Loucy (cell line): ENCODE results near the gene NDUFAF8.

Experiments
- H2AFZ ChIP-seq: fragments of 200-600 bp; sonication (generic); 2 replicates; pipeline ENCODE4 v1.6.0; 2016; ENCODE audit warnings: antibody characterized with exemption, mild to moderate bottlenecking, low read length, moderate library complexity
- H3F3A ChIP-seq: fragments of 200-600 bp; 2 replicates; pipeline ENCODE4 v1.6.0; 2016; ENCODE audit warnings: antibody characterized with exemption, low read depth, mild to moderate bottlenecking
- H3K27me3 ChIP-seq: fragments of 200-600 bp; sonication (generic); 2 replicates; pipeline ENCODE4 v1.6.1; 2014; ENCODE audit warnings: low read length, mild to moderate bottlenecking; ENCODE audit not compliant: insufficient read depth, poor library complexity, severe bottlenecking
- H3K36me3 ChIP-seq: fragments of 200-600 bp; sonication (generic); 2 replicates; pipeline ENCODE4 v1.6.1; 2016; ENCODE audit warnings: low read length; ENCODE audit not compliant: insufficient read depth
- H3K4me1 ChIP-seq: fragments of 200-600 bp; sonication (generic); 2 replicates; pipeline ENCODE4 v1.5.1; 2014; ENCODE audit warnings: low read length, mild to moderate bottlenecking; ENCODE audit not compliant: insufficient read depth, poor library complexity, severe bottlenecking
- H3K4me2 ChIP-seq: fragments of 200-600 bp; sonication (generic); 2 replicates; pipeline ENCODE4 v1.6.0; 2014; ENCODE audit warnings: antibody characterized with exemption, low read length, low read depth, mild to moderate bottlenecking; ENCODE audit not compliant: poor library complexity, severe bottlenecking
- H3K4me3 ChIP-seq: fragments of 200-600 bp; sonication (generic); 2 replicates; pipeline ENCODE4 v1.5.1; 2014; ENCODE audit warnings: low read length, mild to moderate bottlenecking, mixed read lengths; ENCODE audit not compliant: poor library complexity, severe bottlenecking
- H3K79me2 ChIP-seq: fragments of 200-600 bp; sonication (generic); 2 replicates; pipeline ENCODE4 v1.6.1; 2014; ENCODE audit warnings: low read length; ENCODE audit not compliant: insufficient read depth
- H3K9ac ChIP-seq: fragments of 200-600 bp; sonication (generic); 2 replicates; pipeline ENCODE4 v1.6.0; 2014; ENCODE audit warnings: mild to moderate bottlenecking, low read depth, low read length, moderate library complexity; ENCODE audit not compliant: poor library complexity, severe bottlenecking
- H3K9me2 ChIP-seq: fragments of 200-600 bp; sonication (generic); replicated peaks from 2 replicates; pipeline ENCODE4 v1.6.1; 2016; ENCODE audit warnings: low read depth, low read length, mixed read lengths
- H3K9me3 ChIP-seq: fragments of 200-600 bp; sonication (generic); 2 replicates; pipeline ENCODE4 v1.6.1; 2014; ENCODE audit warnings: mild to moderate bottlenecking, antibody characterized with exemption, low read length, low read depth; ENCODE audit not compliant: insufficient read depth
- H4K20me1 ChIP-seq: fragments of 200-600 bp; sonication (generic); 2 replicates; pipeline ENCODE4 v1.6.0; 2014; ENCODE audit warnings: antibody characterized with exemption, low read length, mild to moderate bottlenecking; ENCODE audit not compliant: insufficient read depth, poor library complexity, severe bottlenecking
- EZH2phosphoT487 ChIP-seq: fragments of 200-600 bp; IDR thresholded peaks from 2 replicates; pipeline ENCODE4 v1.6.1; 2018; ENCODE audit warnings: antibody characterized with exemption, mild to moderate bottlenecking, moderate library complexity, borderline replicate concordance
- TF ChIP-seq, protein P1 (sequence below): fragments of 200-600 bp; sonication (generic); conservative IDR thresholded peaks from 2 replicates; pipeline ENCODE4 v1.5.1; 2014; ENCODE audit warnings: mild to moderate bottlenecking, antibody characterized with exemption, low read length

The NDUFAF8 gene

DNA sequence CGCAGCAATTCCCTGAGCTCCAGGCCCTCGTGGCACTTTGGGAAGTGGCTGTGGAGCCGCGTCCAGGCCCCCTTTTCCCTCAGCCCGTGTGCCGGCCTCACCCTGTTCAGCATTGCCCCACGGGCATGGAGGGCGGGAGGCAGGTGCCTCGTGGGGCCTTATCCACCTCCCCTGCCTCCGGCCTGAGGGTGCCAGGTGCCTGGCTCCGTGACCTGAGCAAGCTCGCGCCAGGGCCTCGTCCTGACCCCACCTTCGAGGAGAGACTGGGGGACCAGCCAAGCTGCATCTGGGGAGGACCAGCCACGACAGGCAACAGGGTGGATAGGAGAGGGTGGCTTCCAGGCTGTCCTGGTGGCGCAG, 46.1 kb upstream of the NDUFAF8 start:
- no peaks in the 10 kb centered on the region for H3K9me3 ChIP-seq
- no peak overlapping the region for H3K9ac ChIP-seq
- no peak overlapping the region for H2AFZ ChIP-seq
- no peak overlapping the region for H3K4me3 ChIP-seq
- no peaks in the 10 kb centered on the region for H3K27me3 ChIP-seq
- no peaks in the 10 kb centered on the region for H3K79me2 ChIP-seq
- TF ChIP-seq EZH2phosphoT487 = no peak
- TF ChIP-seq, protein P1, sequence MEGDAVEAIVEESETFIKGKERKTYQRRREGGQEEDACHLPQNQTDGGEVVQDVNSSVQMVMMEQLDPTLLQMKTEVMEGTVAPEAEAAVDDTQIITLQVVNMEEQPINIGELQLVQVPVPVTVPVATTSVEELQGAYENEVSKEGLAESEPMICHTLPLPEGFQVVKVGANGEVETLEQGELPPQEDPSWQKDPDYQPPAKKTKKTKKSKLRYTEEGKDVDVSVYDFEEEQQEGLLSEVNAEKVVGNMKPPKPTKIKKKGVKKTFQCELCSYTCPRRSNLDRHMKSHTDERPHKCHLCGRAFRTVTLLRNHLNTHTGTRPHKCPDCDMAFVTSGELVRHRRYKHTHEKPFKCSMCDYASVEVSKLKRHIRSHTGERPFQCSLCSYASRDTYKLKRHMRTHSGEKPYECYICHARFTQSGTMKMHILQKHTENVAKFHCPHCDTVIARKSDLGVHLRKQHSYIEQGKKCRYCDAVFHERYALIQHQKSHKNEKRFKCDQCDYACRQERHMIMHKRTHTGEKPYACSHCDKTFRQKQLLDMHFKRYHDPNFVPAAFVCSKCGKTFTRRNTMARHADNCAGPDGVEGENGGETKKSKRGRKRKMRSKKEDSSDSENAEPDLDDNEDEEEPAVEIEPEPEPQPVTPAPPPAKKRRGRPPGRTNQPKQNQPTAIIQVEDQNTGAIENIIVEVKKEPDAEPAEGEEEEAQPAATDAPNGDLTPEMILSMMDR = no peak
- no peak overlapping the region for H3K4me2 ChIP-seq
- H3K9me2 ChIP-seq = no peaks in the 10 kb centered on the region
- H3F3A ChIP-seq = no peaks in the 10 kb centered on the region
- no peaks in the 10 kb centered on the region for H4K20me1 ChIP-seq
- peaks cover 10% of the 10 kb centered on the region for H3K4me1 ChIP-seq
- H3K36me3 ChIP-seq = peaks cover 14% of the 10 kb centered on the region; the same call in 1 of the 2 replicates

DNA sequence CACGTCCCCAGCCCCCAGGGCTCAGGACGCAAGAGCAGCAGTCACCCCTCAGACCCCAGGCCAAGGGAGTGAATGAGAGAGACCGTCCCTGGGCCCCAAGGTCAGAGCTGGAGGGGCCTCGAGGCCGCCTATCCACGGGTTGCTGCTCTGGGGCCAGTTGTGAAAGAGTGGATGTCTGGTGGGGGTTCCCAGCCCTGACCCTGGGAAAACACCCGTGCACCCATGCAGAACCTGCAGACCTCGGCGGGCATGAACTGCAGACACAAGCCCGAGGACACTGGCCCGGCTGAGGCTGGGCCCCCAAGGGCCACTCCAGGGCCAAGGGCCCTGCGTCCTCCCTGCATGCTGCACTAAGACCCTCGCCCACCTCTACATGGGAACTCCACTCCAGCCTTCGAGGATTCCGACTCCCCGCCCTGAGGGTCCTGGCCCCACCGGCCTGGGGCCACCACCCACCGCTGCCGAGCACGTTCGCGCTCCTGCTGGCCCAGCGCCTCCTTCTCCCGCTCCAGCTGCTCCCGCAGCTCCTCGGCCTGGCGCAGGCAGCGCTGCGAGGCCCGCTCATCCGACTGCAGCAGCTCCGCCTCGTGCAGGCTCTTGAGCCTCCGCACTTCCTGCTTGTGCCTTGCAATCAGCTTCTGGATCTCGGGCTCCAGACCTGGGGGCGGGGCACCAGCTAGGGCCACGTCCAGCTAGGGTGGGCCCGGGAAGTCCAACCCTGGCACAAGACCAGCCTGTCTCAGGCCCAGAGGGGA, 45.5 kb upstream of the NDUFAF8 start:
- no peaks in the 10 kb centered on the region for H3F3A ChIP-seq

DNA sequence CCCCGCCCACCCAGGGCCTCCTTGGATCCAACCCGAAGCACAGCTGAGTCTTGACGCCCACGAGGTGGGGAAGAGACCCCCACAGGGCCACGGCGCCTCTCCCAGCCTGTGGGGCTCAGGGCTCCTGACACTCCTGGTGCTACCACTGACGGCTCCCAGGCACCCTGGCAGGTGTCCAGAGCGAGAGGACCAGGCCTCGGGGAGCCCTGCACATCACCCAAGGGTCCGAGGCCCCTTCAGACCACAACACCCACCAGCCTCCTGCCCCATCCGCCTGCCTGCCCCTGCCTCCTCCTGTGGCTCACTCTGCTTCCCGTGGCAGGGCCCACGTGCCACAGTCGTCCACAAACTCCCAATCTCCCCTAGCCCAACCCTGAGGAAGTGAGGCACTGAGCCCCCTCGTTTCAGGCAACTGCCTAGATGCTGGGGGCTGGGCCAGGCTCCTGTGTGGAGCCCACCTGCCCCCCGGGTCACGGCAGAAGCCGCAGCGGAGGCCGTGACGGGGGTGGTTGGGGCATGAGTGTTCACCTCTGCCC, 44.8 kb upstream of the NDUFAF8 start:
- Histone ChIP-seq H4K20me1 (no peaks in the 10 kb centered on the region), H3K36me3 (peaks cover 23% of the 10 kb centered on the region; the same call in 1 of the 2 replicates), H3K9me2 (no peaks in the 10 kb centered on the region), H3K4me3 (no peak overlapping the region), H3F3A (no peaks in the 10 kb centered on the region), H3K4me1 (peaks cover 10% of the 10 kb centered on the region), H3K4me2 (no peak overlapping the region), H3K79me2 (no peaks in the 10 kb centered on the region), H3K9me3 (no peaks in the 10 kb centered on the region), H2AFZ (no peak overlapping the region), H3K9ac (no peak overlapping the region), H3K27me3 (no peaks in the 10 kb centered on the region)
- TF ChIP-seq EZH2phosphoT487 = no peak
- TF ChIP-seq, protein P1 = no peak

More for the DNA sequence above, 45.5 kb upstream of the NDUFAF8 start:
- no peaks in the 10 kb centered on the region for H4K20me1 ChIP-seq
- peaks cover 16% of the 10 kb centered on the region; the same call in 1 of the 2 replicates for H3K36me3 ChIP-seq
- H3K9me2 ChIP-seq = no peaks in the 10 kb centered on the region
- H3K4me3 ChIP-seq = no peak overlapping the region
- H3K79me2 ChIP-seq = no peaks in the 10 kb centered on the region
- H3K27me3 ChIP-seq = no peaks in the 10 kb centered on the region
- peaks cover 10% of the 10 kb centered on the region for H3K4me1 ChIP-seq
- H2AFZ ChIP-seq = no peak overlapping the region
- no peaks in the 10 kb centered on the region for H3K9me3 ChIP-seq
- no peak overlapping the region for H3K9ac ChIP-seq
- TF ChIP-seq, protein P1 = no peak
- TF ChIP-seq EZH2phosphoT487 = no peak
- H3K4me2 ChIP-seq = no peak overlapping the region
